Measurements from ENCODE around the gene PRR30. TPM values are rescaled to one million over a fixed set of nuclear protein-coding genes. Genes with fewer than 3 reads are reported as not detected.

The PRR30 gene
- total and polyA plus RNA-seq, 2 donors (not counting 1 experiment from before 2014, with no cell fraction given), result not detected

GRCh38 chr2:27149570-27150405 lies 10.6 kb upstream of the PRR30 start:
- H3K9ac ChIP-seq (ENCODE audit: low read length), result no peak overlapping the region
- H3K9me3 ChIP-seq (ENCODE audit: control extremely low read depth in 1 of 3, control insufficient read depth in 2 of 3, insufficient read depth in 1 of 3, low read length in 2 of 3), result no peaks in the 10 kb centered on the region
- no peak overlapping the region for H2AFZ ChIP-seq (ENCODE audit: insufficient read depth, low read depth, low read length, poor library complexity, severe bottlenecking)
- H3K27ac ChIP-seq (ENCODE audit: low read length in 2 of 2), result no peak overlapping the region
- ChIA-PET CTCF (interaction anchor here (2.3 kb wide), 1 partner anchor 21 kb away, joined by 10 read pairs; no protein-coding TSS in a partner anchor), POLR2A (interaction anchor here (1.0 kb wide), 1 partner anchor 14 kb away, joined by 3 read pairs; no protein-coding TSS in a partner anchor)
- H3K9me3 Mint-ChIP-seq (ENCODE audit: insufficient read depth), result no peaks in the 10 kb centered on the region
- H3K27ac Mint-ChIP-seq, result no peak overlapping the region
- no peaks in the 10 kb centered on the region for H3K36me3 ChIP-seq (replicated peaks in 1 of 2; ENCODE audit: control extremely low read depth in 1 of 2, control insufficient read depth in 1 of 2, extremely low read depth in 1 of 2, insufficient read depth in 2 of 2, low read length in 1 of 2)
- WGBS (ENCODE audit: insufficient coverage), result 94% methylated on average over 29 of the region's 29 CpGs
- H4K20me1 ChIP-seq (ENCODE audit: control insufficient read depth, insufficient read depth, low read length, poor library complexity, severe bottlenecking), result no peaks in the 10 kb centered on the region
- H3K79me2 ChIP-seq (ENCODE audit: control insufficient read depth, insufficient read depth, low read length), result no peaks in the 10 kb centered on the region
- intact Hi-C loops (cut with micrococcal nuclease), result no loop called here
- no peak overlapping the region for H3K4me2 ChIP-seq (replicated peaks; ENCODE audit: low read depth, low read length, poor library complexity, severe bottlenecking)
- H3K27me3 ChIP-seq (replicated peaks in 1 of 4; ENCODE audit: control extremely low read depth in 1 of 4, control insufficient read depth in 3 of 4, insufficient read depth in 4 of 4, low read length in 3 of 4), result peaks cover 0 to 7% (median 0%) of the 10 kb centered on the region in 4 experiments
- H3K4me1 ChIP-seq (ENCODE audit: control insufficient read depth in 2 of 2, insufficient read depth in 2 of 2, low read length in 2 of 2), result no peaks in the 10 kb centered on the region
- no peak for DNase-seq
- TF ChIP-seq EZH2 (IDR thresholded peaks at IDR 0.05; ENCODE audit: borderline replicate concordance, insufficient read depth, low read depth, low read length, poor library complexity, severe bottlenecking) (no peak), CTCF (IDR thresholded peaks at IDR 0.05) (no peak)
- H3K4me3 Mint-ChIP-seq, result no peak overlapping the region
- peaks cover 17% of the 10 kb centered on the region for H3K27me3 Mint-ChIP-seq
- no peak for ATAC-seq (ENCODE audit: low read depth)
- H3K4me1 Mint-ChIP-seq, result no peaks in the 10 kb centered on the region
- no peak overlapping the region for H3K4me3 ChIP-seq (ENCODE audit: control extremely low read depth in 1 of 5, extremely low read depth in 1 of 5, insufficient read depth in 1 of 5, low read depth in 2 of 5, low read length in 4 of 5)

- DNase-seq, result no peak
- intact Hi-C loops (cut with micrococcal nuclease), result no loop called here
- Histone ChIP-seq H3K4me1 (ENCODE audit: control insufficient read depth in 2 of 2, insufficient read depth in 2 of 2, low read length in 2 of 2) (no peaks in the 10 kb centered on the region), H4K20me1 (ENCODE audit: control insufficient read depth, insufficient read depth, low read length, poor library complexity, severe bottlenecking) (no peaks in the 10 kb centered on the region), H3K27me3 (replicated peaks in 1 of 4; ENCODE audit: control extremely low read depth in 1 of 4, control insufficient read depth in 3 of 4, insufficient read depth in 4 of 4, low read length in 3 of 4) (peaks cover 0 to 3% (median 0%) of the 10 kb centered on the region in 4 experiments), H3K9ac (ENCODE audit: low read length) (no peak within 1 kb of the TSS), H3K27ac (ENCODE audit: low read length in 2 of 2) (no peak within 1 kb of the TSS), H3K36me3 (replicated peaks in 1 of 2; ENCODE audit: control extremely low read depth in 1 of 2, control insufficient read depth in 1 of 2, extremely low read depth in 1 of 2, insufficient read depth in 2 of 2, low read length in 1 of 2) (no peaks in the 10 kb centered on the region), H3K9me3 (ENCODE audit: control extremely low read depth in 1 of 3, control insufficient read depth in 2 of 3, insufficient read depth in 1 of 3, low read length in 2 of 3) (no peaks in the 10 kb centered on the region), H2AFZ (ENCODE audit: insufficient read depth, low read depth, low read length, poor library complexity, severe bottlenecking) (no peak within 1 kb of the TSS), H3K79me2 (ENCODE audit: control insufficient read depth, insufficient read depth, low read length) (no peaks in the 10 kb centered on the region), H3K4me3 (ENCODE audit: control extremely low read depth in 1 of 5, extremely low read depth in 1 of 5, insufficient read depth in 1 of 5, low read depth in 2 of 5, low read length in 4 of 5) (no peak within 1 kb of the TSS), H3K4me2 (replicated peaks; ENCODE audit: low read depth, low read length, poor library complexity, severe bottlenecking) (no peak within 1 kb of the TSS)
- 90% methylated on average over 12 of the region's 12 CpGs for WGBS (ENCODE audit: insufficient coverage)
- Mint-ChIP-seq H3K9me3 (ENCODE audit: insufficient read depth) (no peaks in the 10 kb centered on the region), H3K4me1 (no peaks in the 10 kb centered on the region), H3K27ac (no peak within 1 kb of the TSS), H3K4me3 (no peak within 1 kb of the TSS), H3K27me3 (peaks cover 18% of the 10 kb centered on the region)
- no peak for ATAC-seq (ENCODE audit: low read depth)
- TF ChIP-seq CTCF (IDR thresholded peaks at IDR 0.05) (no peak), EZH2 (IDR thresholded peaks at IDR 0.05; ENCODE audit: borderline replicate concordance, insufficient read depth, low read depth, low read length, poor library complexity, severe bottlenecking) (no peak)
- ChIA-PET POLR2A (interaction anchor here (1.0 kb wide), 1 partner anchor 13 kb away, joined by 3 read pairs; no protein-coding TSS in a partner anchor), CTCF (no interaction called here)
These were observed 9.7 kb upstream of the PRR30 start, which contains the start of gene TCF23 for GRCh38 chr2:27148801-27149439. Gene TCF23 (plus strand): TSS chr2:27149004. CDS start chr2:27149134, 130 bp downstream.
